Hepatocyte (in vitro differentiated cells): Measurements from ENCODE around the gene CCDC179. TPM values are rescaled to one million over a fixed set of nuclear protein-coding genes. Genes with fewer than 3 reads are reported as not detected.
A peak's percentile ranks its signal among the peaks of the same experiment; 100 is the strongest.

Experiments
- DNase-seq: peaks from one replicate; pipeline ENCODE4 v3.0.0-alpha.2; 2016; ENCODE audit warnings: low spot score
- H2AFZ ChIP-seq: fragments of 200-600 bp; sonication (generic); 2 replicates; pipeline ENCODE4 v1.6.0; 2016; ENCODE audit warnings: antibody characterized with exemption, mild to moderate bottlenecking
- H3K27ac ChIP-seq: fragments of 200-600 bp; sonication (generic); 2 replicates; pipeline ENCODE4 v1.5.1; 2016; ENCODE audit warnings: mild to moderate bottlenecking
- H3K27me3 ChIP-seq: fragments of 200-600 bp; sonication (generic); 2 replicates; pipeline ENCODE4 v1.6.1; 2016
- H3K36me3 ChIP-seq: fragments of 200-600 bp; sonication (generic); replicated peaks from 2 replicates; pipeline ENCODE4 v1.5.1; 2016; ENCODE audit warnings: low read depth; ENCODE audit not compliant: insufficient read depth
- H3K4me1 ChIP-seq: fragments of 200-600 bp; sonication (generic); 2 replicates; pipeline ENCODE4 v1.5.1; 2016; ENCODE audit warnings: mild to moderate bottlenecking, moderate library complexity; ENCODE audit not compliant: insufficient read depth
- H3K4me2 ChIP-seq: fragments of 200-600 bp; sonication (generic); 2 replicates; pipeline ENCODE4 v1.6.0; 2016
- H3K4me3 ChIP-seq: fragments of 200-600 bp; sonication (generic); 2 replicates; pipeline ENCODE4 v1.5.1; 2016; ENCODE audit warnings: mild to moderate bottlenecking
- H3K79me2 ChIP-seq: fragments of 200-600 bp; sonication (generic); 2 replicates; pipeline ENCODE4 v1.6.0; 2017; ENCODE audit warnings: mild to moderate bottlenecking
- H3K9me2 ChIP-seq: fragments of 200-600 bp; sonication (generic); replicated peaks from 2 replicates; pipeline ENCODE4 v1.6.0; 2017; ENCODE audit warnings: mild to moderate bottlenecking; ENCODE audit not compliant: insufficient read depth
- H3K9me3 ChIP-seq: fragments of 200-600 bp; sonication (generic); 2 replicates; pipeline ENCODE4 v1.5.1; 2016; ENCODE audit warnings: low read depth, mild to moderate bottlenecking
- H4K20me1 ChIP-seq: fragments of 200-600 bp; sonication (generic); 2 replicates; pipeline ENCODE4 v1.6.0; 2016; ENCODE audit warnings: mild to moderate bottlenecking; ENCODE audit not compliant: insufficient read depth, poor library complexity, severe bottlenecking
- CTCF ChIP-seq: fragments of 200-600 bp; sonication (generic); IDR thresholded peaks from 2 replicates; pipeline ENCODE4 v1.5.1; 2016; ENCODE audit warnings: antibody characterized with exemption, mild to moderate bottlenecking; ENCODE audit not compliant: poor library complexity
- EZH2 ChIP-seq: fragments of 200-600 bp; sonication (generic); IDR thresholded peaks from 2 replicates; pipeline ENCODE4 v1.6.1; 2016; ENCODE audit warnings: antibody characterized with exemption, mild to moderate bottlenecking, borderline replicate concordance
- EZH2phosphoT487 ChIP-seq: fragments of 200-600 bp; sonication (generic); IDR thresholded peaks from one replicate; pipeline ENCODE4 v1.6.1; 2018; ENCODE audit warnings: antibody characterized with exemption, mild to moderate bottlenecking, low read depth, moderate library complexity; ENCODE audit not compliant: unreplicated experiment, severe bottlenecking
- WGBS: methylation state at CpG from one replicate; pipeline ENCODE4 v1.1.6; 2016; ENCODE audit warnings: low lambda C conversion rate; ENCODE audit errors: missing lambda C conversion rate; 5-methylcytosine and 5-hydroxymethylcytosine counted together
- polyA plus RNA-seq: library from polyadenylated mRNA; unstranded; fragments of >200 nt; fragmentation: Nextera tagmentation; extraction: Ambion mirVana; gene quantifications from 2 replicates; pipeline ENCODE4 v1.2.1, GENCODE V29; 2016
- total RNA-seq: library from RNA; depleted of rRNA; stranded (reverse); fragments of >200 nt; gene quantifications from 2 replicates; pipeline ENCODE4 v1.2.3, GENCODE V29; 2014

The CCDC179 gene
- total and polyA plus RNA-seq, 2 experiments from 2014 or later = not detected

GRCh38 chr11:22875869-22876473 lies 15.7 kb upstream of the CCDC179 start:
- no peaks in the 10 kb centered on the region for H3K4me1 ChIP-seq
- H3K4me2 ChIP-seq = no peak overlapping the region
- no peaks in the 10 kb centered on the region for H3K79me2 ChIP-seq
- WGBS = 17% methylated on average over 2 of the region's 2 CpGs
- peak; percentile 98 for TF ChIP-seq CTCF
- no peak for TF ChIP-seq EZH2phosphoT487
- no peak overlapping the region for H3K27ac ChIP-seq
- no peaks in the 10 kb centered on the region for H3K36me3 ChIP-seq
- peak; percentile 93 for DNase-seq
- H3K9me2 ChIP-seq = no peaks in the 10 kb centered on the region
- no peak overlapping the region for H2AFZ ChIP-seq
- H3K27me3 ChIP-seq = no peaks in the 10 kb centered on the region
- H3K4me3 ChIP-seq = no peak overlapping the region
- no peaks in the 10 kb centered on the region for H3K9me3 ChIP-seq
- no peaks in the 10 kb centered on the region for H4K20me1 ChIP-seq

DNA sequence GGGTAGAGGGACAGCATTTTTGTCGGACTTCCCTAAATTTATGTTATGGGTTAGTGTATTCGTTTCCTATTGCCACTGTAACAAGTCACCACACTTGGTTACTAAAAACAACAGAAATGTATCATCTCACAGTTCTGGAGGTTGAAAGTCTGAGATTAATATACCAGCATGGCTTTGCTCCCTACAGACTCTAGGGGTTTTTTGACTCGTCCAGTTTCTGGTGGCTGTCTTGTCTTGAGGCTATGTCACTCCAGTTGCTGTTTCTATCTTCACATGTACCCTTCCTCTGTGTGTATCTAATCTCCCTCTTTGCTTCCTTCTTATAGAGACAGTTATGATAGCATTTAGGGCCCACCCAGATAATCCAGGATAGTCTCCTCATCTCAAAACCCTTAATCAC lies 9.1 kb upstream of the CCDC179 start:
- no peaks in the 10 kb centered on the region for H3K9me2 ChIP-seq
- no peaks in the 10 kb centered on the region for H3K79me2 ChIP-seq
- DNase-seq = no peak
- no peak overlapping the region for H3K4me3 ChIP-seq
- H4K20me1 ChIP-seq = no peaks in the 10 kb centered on the region
- TF ChIP-seq EZH2 = no peak
- no peak for TF ChIP-seq CTCF
- TF ChIP-seq EZH2phosphoT487 = no peak
- no peaks in the 10 kb centered on the region for H3K9me3 ChIP-seq
- H2AFZ ChIP-seq = no peak overlapping the region
- H3K4me2 ChIP-seq = no peak overlapping the region
- H3K36me3 ChIP-seq = no peaks in the 10 kb centered on the region
- H3K4me1 ChIP-seq = no peaks in the 10 kb centered on the region
- H3K27me3 ChIP-seq = no peaks in the 10 kb centered on the region
- H3K27ac ChIP-seq = no peak overlapping the region
- WGBS = 89% methylated on average over 3 of the region's 3 CpGs

DNA sequence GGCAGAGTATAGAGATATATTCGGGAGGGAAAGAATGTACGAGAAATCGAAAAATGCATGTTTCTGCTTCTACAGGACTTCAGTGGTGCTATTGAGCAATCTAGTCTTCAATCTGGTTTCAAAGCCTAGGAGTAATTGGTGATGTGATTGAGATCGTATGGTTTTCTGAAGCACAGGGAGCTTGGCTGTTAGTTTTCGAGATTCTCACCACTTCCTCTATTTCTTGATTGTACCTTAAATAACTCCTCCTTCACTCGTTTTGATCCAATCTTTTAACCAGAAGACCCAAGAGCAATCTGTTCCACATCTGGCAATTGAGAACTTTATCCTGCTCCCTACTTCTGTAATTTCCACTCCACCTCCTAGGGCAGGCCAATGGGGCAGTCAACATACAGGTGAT lies 518 bp downstream of the CCDC179 start:
- H2AFZ ChIP-seq = no peak overlapping the region

More for the DNA sequence above, 518 bp downstream of the CCDC179 start:
- Histone ChIP-seq H3K27ac (no peak overlapping the region), H3K4me2 (no peak overlapping the region), H3K36me3 (no peaks in the 10 kb centered on the region), H3K27me3 (no peaks in the 10 kb centered on the region), H3K9me2 (no peaks in the 10 kb centered on the region), H3K9me3 (no peaks in the 10 kb centered on the region), H3K79me2 (no peaks in the 10 kb centered on the region), H4K20me1 (no peaks in the 10 kb centered on the region), H3K4me3 (no peak overlapping the region), H3K4me1 (no peaks in the 10 kb centered on the region)
- 89% methylated on average over 6 of the region's 6 CpGs for WGBS
- no peak for TF ChIP-seq CTCF
- TF ChIP-seq EZH2 = no peak
- TF ChIP-seq EZH2phosphoT487 = no peak
- no peak for DNase-seq
